SU-DHL-6 (cell line): Measurements from ENCODE around the gene PHKA2.
"Not testable (repeated sequence)": the region's sequence is repeated elsewhere in the genome, so short reads cannot be mapped to it uniquely, and the experiment has no call there.

Source experiments
- H2AFZ ChIP-seq: fragments of 200-600 bp; sonication (generic); 2 replicates; pipeline ENCODE4 v1.6.1; 2014; ENCODE audit warnings: low read depth, mild to moderate bottlenecking, moderate library complexity, mixed read lengths, antibody characterized with exemption, low read length; ENCODE audit not compliant: severe bottlenecking
- H3F3A ChIP-seq: fragments of 200-600 bp; shearing (Covaris generic); 2 replicates; pipeline ENCODE4 v1.6.0; 2016; ENCODE audit warnings: antibody characterized with exemption, mild to moderate bottlenecking; ENCODE audit not compliant: insufficient read depth
- H3K27ac ChIP-seq: fragments of 200-600 bp; sonication (generic); 2 replicates; pipeline ENCODE4 v1.5.1; 2016; ENCODE audit warnings: low read depth, mild to moderate bottlenecking, low read length, moderate library complexity, mixed read lengths
- H3K27me3 ChIP-seq: fragments of 200-600 bp; sonication (generic), shearing (Covaris generic); 2 replicates; pipeline ENCODE4 v1.6.0; 2014; ENCODE audit warnings: mild to moderate bottlenecking, low read length
- H3K36me3 ChIP-seq: fragments of 200-600 bp; sonication (generic); 2 replicates; pipeline ENCODE4 v1.6.1; 2014; ENCODE audit warnings: mild to moderate bottlenecking, low read length, mixed read lengths
- H3K4me2 ChIP-seq: fragments of 300-600, 200-600 bp; shearing (Covaris generic), sonication (generic); 2 replicates; pipeline ENCODE4 v1.6.0; 2014; ENCODE audit warnings: low read length, low read depth, mild to moderate bottlenecking; ENCODE audit not compliant: poor library complexity, severe bottlenecking
- H3K4me3 ChIP-seq: fragments of 200-600 bp; sonication (generic); 2 replicates; pipeline ENCODE4 v1.5.1; 2014; ENCODE audit warnings: antibody characterized with exemption, low read length, mild to moderate bottlenecking, mixed read lengths; ENCODE audit not compliant: insufficient read depth, poor library complexity, severe bottlenecking
- H3K79me2 ChIP-seq: fragments of 200-600 bp; sonication (generic); 2 replicates; pipeline ENCODE4 v1.6.1; 2014; ENCODE audit warnings: mild to moderate bottlenecking, low read length, moderate library complexity; ENCODE audit not compliant: insufficient read depth
- H3K9ac ChIP-seq: fragments of 200-600 bp; sonication (generic); 2 replicates; pipeline ENCODE4 v1.7.0; 2014; ENCODE audit warnings: mild to moderate bottlenecking, low read length
- H3K9me2 ChIP-seq: fragments of 200-600 bp; sonication (generic); replicated peaks from 2 replicates; pipeline ENCODE4 v1.6.1; 2014; ENCODE audit warnings: low read length; ENCODE audit not compliant: insufficient read depth
- H3K9me3 ChIP-seq: fragments of 200-600 bp; sonication (generic); 2 replicates; pipeline ENCODE4 v1.6.1; 2014; ENCODE audit warnings: low read length, mixed read lengths; ENCODE audit not compliant: insufficient read depth
- H4K20me1 ChIP-seq: fragments of 200-600 bp; sonication (generic); 2 replicates; pipeline ENCODE4 v1.6.1; 2014; ENCODE audit warnings: low read depth, mild to moderate bottlenecking, antibody characterized with exemption, low read length, moderate library complexity, mixed read lengths
- CTCF ChIP-seq: fragments of 200-600 bp; sonication (generic); IDR thresholded peaks from one replicate; pipeline ENCODE4 v1.5.1; 2017; ENCODE audit warnings: antibody characterized with exemption, mild to moderate bottlenecking, low read length, moderate library complexity; ENCODE audit not compliant: insufficient read depth, poor library complexity, severe bottlenecking
- EZH2phosphoT487 ChIP-seq: fragments of 200-600 bp; sonication (generic), shearing (Covaris generic); conservative IDR thresholded peaks from 2 replicates; pipeline ENCODE4 v1.6.1; 2018; ENCODE audit warnings: mild to moderate bottlenecking, antibody characterized with exemption, low read length, moderate library complexity, mixed read lengths

PHKA2 gene

GRCh38 chrX:19024366-19024765, 40.5 kb upstream of the PHKA2 start:
- TF ChIP-seq EZH2phosphoT487 (no peak), CTCF (no peak)
- H3K36me3 ChIP-seq = no peaks in the 10 kb centered on the region
- no peaks in the 10 kb centered on the region for H3K79me2 ChIP-seq
- no peaks in the 10 kb centered on the region for H4K20me1 ChIP-seq
- no peak overlapping the region for H3K4me3 ChIP-seq
- H3K27me3 ChIP-seq = no peaks in the 10 kb centered on the region
- no peaks in the 10 kb centered on the region for H3K9me3 ChIP-seq
- H3K9me2 ChIP-seq = no peaks in the 10 kb centered on the region
- H3K27ac ChIP-seq = no peak overlapping the region
- no peak overlapping the region for H3K9ac ChIP-seq
- H3K4me2 ChIP-seq = no peak overlapping the region
- H2AFZ ChIP-seq = no peak overlapping the region
- no peaks in the 10 kb centered on the region for H3F3A ChIP-seq

- no peak overlapping the region for H3K9ac ChIP-seq
- no peak overlapping the region for H3K4me3 ChIP-seq
- no peak overlapping the region for H2AFZ ChIP-seq
- H3K27ac ChIP-seq = no peak overlapping the region
- no peaks in the 10 kb centered on the region for H3K27me3 ChIP-seq
- TF ChIP-seq EZH2phosphoT487 (no peak), CTCF (no peak)
- no peaks in the 10 kb centered on the region for H3K36me3 ChIP-seq
- H3K4me2 ChIP-seq = no peak overlapping the region
- no peaks in the 10 kb centered on the region for H3F3A ChIP-seq
- no peaks in the 10 kb centered on the region for H3K79me2 ChIP-seq
- H3K9me2 ChIP-seq = no peaks in the 10 kb centered on the region
- H3K9me3 ChIP-seq = no peaks in the 10 kb centered on the region
- no peaks in the 10 kb centered on the region for H4K20me1 ChIP-seq
These were observed 36.1 kb upstream of the PHKA2 start for GRCh38 chrX:19019996-19020395.

- H3F3A ChIP-seq = no peaks in the 10 kb centered on the region
- H3K4me3 ChIP-seq = no peak overlapping the region
- no peaks in the 10 kb centered on the region for H3K27me3 ChIP-seq
- H3K79me2 ChIP-seq = no peaks in the 10 kb centered on the region
- H3K9ac ChIP-seq = no peak overlapping the region
- no peak overlapping the region for H3K27ac ChIP-seq
- no peaks in the 10 kb centered on the region for H3K36me3 ChIP-seq
- H3K4me2 ChIP-seq = no peak overlapping the region
- no peaks in the 10 kb centered on the region for H3K9me2 ChIP-seq
- no peak overlapping the region for H2AFZ ChIP-seq
- H4K20me1 ChIP-seq = no peaks in the 10 kb centered on the region
- TF ChIP-seq EZH2phosphoT487 = no peak
- peak; percentile 18 for TF ChIP-seq CTCF
- H3K9me3 ChIP-seq = no peaks in the 10 kb centered on the region
These were observed 33.4 kb upstream of the PHKA2 start for GRCh38 chrX:19017271-19017670.

GRCh38 chrX:19016614-19017013, 32.7 kb upstream of the PHKA2 start:
- not testable (repeated sequence) for H3K27ac ChIP-seq, H3F3A ChIP-seq

More at GRCh38 chrX:19016614-19017013, 32.7 kb upstream of the PHKA2 start:
- H4K20me1 ChIP-seq, H3K36me3 ChIP-seq, H3K79me2 ChIP-seq, H2AFZ ChIP-seq, H3K4me2 ChIP-seq, H3K27me3 ChIP-seq, H3K4me3 ChIP-seq, H3K9me3 ChIP-seq, H3K9me2 ChIP-seq, H3K9ac ChIP-seq: not testable (repeated sequence)
